ENCODE data around the gene MYDGF.

- no peak for TF ChIP-seq EZH2 (IDR thresholded peaks at IDR 0.05; ENCODE audit: insufficient read depth, poor library complexity, severe bottlenecking)
- no peak for TF ChIP-seq EZH2phosphoT487 (IDR thresholded peaks at IDR 0.05; ENCODE audit: insufficient read depth, low read depth)
These were observed 14.4 kb upstream of the MYDGF start for GRCh38 chr19:4684312-4685095.
